GM12878 (cell line): Measurements from ENCODE around the gene PRSS33. TPM values are rescaled to one million over a fixed set of nuclear protein-coding genes. Genes with fewer than 3 reads are reported as not detected.
A peak's percentile ranks its signal among the peaks of the same experiment; 100 is the strongest.

Source experiments
- ATAC-seq: fragments of 200-7000 bp; cut with Tn5 transposase; 3 replicates; pipeline ENCODE4 v1.9.1; 2020; ENCODE audit warnings: mild to moderate bottlenecking, moderate library complexity
- BruUV-seq: library from RNA; stranded (reverse); fragments of 400-500 nt; replicated peaks from 2 replicates; lab custom pipeline; 2021; lab: Mats Ljungman, UMichigan
- CTCF ChIA-PET: fragments of 300-600 bp; sonication (Branson Sonifier 250); formaldehyde crosslinking; extraction: SDS; loops from one replicate; lab custom pipeline; 2021; ENCODE audit warnings: inconsistent platforms; lab: Yijun Ruan, JAX
- POLR2A ChIA-PET: fragments of 350-600 bp; formaldehyde crosslinking; extraction: SDS; loops from one replicate; lab custom pipeline; 2021; ENCODE audit warnings: inconsistent platforms; lab: Charles Lee
- RAD21 ChIA-PET: fragments of 300-600 bp; sonication (Branson Sonifier 250); formaldehyde crosslinking; loops from one replicate; lab custom pipeline; 2023; ENCODE audit warnings: antibody characterized with exemption; ENCODE audit not compliant: unreplicated experiment; lab: Charles Lee
- SMC1A ChIA-PET: fragments of 300-600 bp; sonication (Branson Sonifier 250); formaldehyde crosslinking; loops from one replicate; lab custom pipeline; 2023; ENCODE audit not compliant: unreplicated experiment, uncharacterized antibody; lab: Charles Lee
- DNase-seq: peaks from one replicate; pipeline ENCODE4 v3.0.0-alpha.2; 2011; ENCODE audit warnings: low read depth, low spot score
- FAIRE-seq: peaks from 3 replicates; lab custom pipeline; 2011; peaks lifted over from hg19 to GRCh38; lab: Jason Lieb, UNC
- H2AFZ ChIP-seq: 2 replicates; pipeline ENCODE4 v1.6.0; 2011; ENCODE audit warnings: low read depth, low read length, control low read depth; ENCODE audit not compliant: control insufficient read depth
- H3K27ac ChIP-seq: 2 replicates; pipeline ENCODE4 v1.5.1; 2011; ENCODE audit warnings: control low read depth; ENCODE audit not compliant: control insufficient read depth, insufficient read depth
- H3K27me3 ChIP-seq, 2 experiments: replicated peaks in 1 of 2; 2 replicates each; pipeline versions ENCODE4 v1.6.0 to v1.6.1; 2011; ENCODE audit warnings: low read length in 1 of 2; ENCODE audit not compliant: control insufficient read depth in 2 of 2, insufficient read depth in 2 of 2
- H3K36me3 ChIP-seq, 2 experiments: 2 replicates each; pipeline ENCODE4 v1.5.1; 2011; ENCODE audit warnings: low read length in 1 of 2; ENCODE audit not compliant: control insufficient read depth in 2 of 2, insufficient read depth in 2 of 2
- H3K4me1 ChIP-seq: 2 replicates; pipeline ENCODE4 v1.6.1; 2011; ENCODE audit warnings: mild to moderate bottlenecking, low read length, moderate library complexity, mixed read lengths; ENCODE audit not compliant: control insufficient read depth, insufficient read depth
- H3K4me2 ChIP-seq: 2 replicates; pipeline ENCODE4 v1.6.0; 2011; ENCODE audit warnings: control low read depth; ENCODE audit not compliant: control insufficient read depth, insufficient read depth
- H3K4me3 ChIP-seq: fragments of 200-600 bp; sonication (generic); 2 replicates; pipeline ENCODE4 v1.5.1; 2016
- H3K79me2 ChIP-seq: 2 replicates; pipeline ENCODE4 v1.6.0; 2011; ENCODE audit warnings: low read length; ENCODE audit not compliant: control insufficient read depth, insufficient read depth
- H3K9ac ChIP-seq: 2 replicates; pipeline ENCODE4 v1.8.0; 2011; ENCODE audit warnings: low read length, control low read depth, mixed read lengths; ENCODE audit not compliant: control insufficient read depth, insufficient read depth
- H3K9me3 ChIP-seq: replicated peaks from 3 replicates; pipeline ENCODE4 v1.5.1; 2011; ENCODE audit warnings: mild to moderate bottlenecking, low read length; ENCODE audit not compliant: control insufficient read depth, insufficient read depth
- H4K20me1 ChIP-seq: 2 replicates; pipeline ENCODE4 v1.6.0; 2011; ENCODE audit not compliant: control insufficient read depth, insufficient read depth
- CBX5 ChIP-seq: sonication (generic); IDR thresholded peaks from 2 replicates; pipeline ENCODE4 v1.6.1; 2016; ENCODE audit warnings: low read depth, moderate library complexity, mild to moderate bottlenecking, inconsistent platforms
- CHD1 ChIP-seq: IDR thresholded peaks from 2 replicates; pipeline ENCODE4 v1.6.1; 2012; ENCODE audit warnings: low read depth, low read length, improper control_type of control experiment
- CHD4 ChIP-seq: fragments of 200-600 bp; sonication (generic); IDR thresholded peaks from 2 replicates; pipeline ENCODE4 v1.6.1; 2016; ENCODE audit warnings: mild to moderate bottlenecking
- CREB1 ChIP-seq: IDR thresholded peaks from 2 replicates; pipeline ENCODE4 v1.6.1; 2012; ENCODE audit warnings: low read depth, mild to moderate bottlenecking, inconsistent platforms
- EED ChIP-seq: sonication (generic); IDR thresholded peaks from 2 replicates; pipeline ENCODE4 v1.6.1; 2016; ENCODE audit warnings: antibody characterized with exemption, low read depth
- GABPA ChIP-seq: IDR thresholded peaks from 2 replicates; pipeline ENCODE4 v1.6.1; 2014; ENCODE audit warnings: antibody characterized with exemption, low read depth, mild to moderate bottlenecking, inconsistent platforms
- IKZF1 ChIP-seq: fragments of 450-650 bp; conservative IDR thresholded peaks from 2 replicates; pipeline ENCODE4 v1.6.1; 2017; ENCODE audit warnings: antibody characterized with exemption, mild to moderate bottlenecking
- KAT2A ChIP-seq: conservative IDR thresholded peaks from 2 replicates; pipeline ENCODE4 v1.6.1; 2011; ENCODE audit warnings: low read depth, low read length; ENCODE audit not compliant: control insufficient read depth
- MYB ChIP-seq: fragments of 150-350 bp; IDR thresholded peaks from 2 replicates; pipeline ENCODE4 v1.6.1; 2014; ENCODE audit warnings: mild to moderate bottlenecking, low read depth, low read length, borderline replicate concordance
- NFIC ChIP-seq: IDR thresholded peaks from 2 replicates; pipeline ENCODE4 v1.6.1; 2012; ENCODE audit warnings: low read depth, mild to moderate bottlenecking, inconsistent platforms, low read length, moderate library complexity
- PAX8 ChIP-seq: fragments of 450-650 bp; IDR thresholded peaks from 2 replicates; pipeline ENCODE4 v1.6.1; 2017; ENCODE audit warnings: mild to moderate bottlenecking, moderate library complexity
- RB1 ChIP-seq: fragments of 450-650 bp; formaldehyde crosslinking; IDR thresholded peaks from 2 replicates; pipeline ENCODE4 v1.6.1; 2017; ENCODE audit warnings: mild to moderate bottlenecking, borderline replicate concordance
- RBBP5 ChIP-seq: fragments of 200-600 bp; sonication (generic); conservative IDR thresholded peaks from 2 replicates; pipeline ENCODE4 v1.6.1; 2016
- RCOR1 ChIP-seq: conservative IDR thresholded peaks from 2 replicates; pipeline ENCODE4 v1.6.1; 2012; ENCODE audit warnings: low read depth, low read length, improper control_type of control experiment
- SIN3A ChIP-seq: IDR thresholded peaks from 2 replicates; pipeline ENCODE4 v1.6.1; 2012; ENCODE audit warnings: low read depth, low read length, improper control_type of control experiment
- SIX5 ChIP-seq: IDR thresholded peaks from 2 replicates; pipeline ENCODE4 v1.6.1; 2011; ENCODE audit warnings: mild to moderate bottlenecking, low read depth, low read length, moderate library complexity; ENCODE audit not compliant: severe bottlenecking
- SMAD5 ChIP-seq: IDR thresholded peaks from 2 replicates; pipeline ENCODE4 v1.6.1; 2016; ENCODE audit warnings: antibody characterized with exemption, low read depth
- SMARCA5 ChIP-seq: fragments of 450-650 bp; IDR thresholded peaks from 2 replicates; pipeline ENCODE4 v1.6.1; 2017; ENCODE audit warnings: mild to moderate bottlenecking
- SMC3 ChIP-seq: IDR thresholded peaks from 2 replicates; pipeline ENCODE4 v1.6.1; 2011; ENCODE audit warnings: low read length, improper control_type of control experiment, borderline replicate concordance
- SRF ChIP-seq, 2 experiments: IDR thresholded peaks; 2 replicates each; pipeline ENCODE4 v1.6.1; 2011; ENCODE audit warnings: low read depth in 2 of 2, low read length in 2 of 2, mild to moderate bottlenecking in 1 of 2, moderate library complexity in 1 of 2
- STAT1 ChIP-seq: fragments of 450-650 bp; conservative IDR thresholded peaks from 2 replicates; pipeline ENCODE4 v1.6.1; 2014; ENCODE audit warnings: antibody characterized with exemption, mild to moderate bottlenecking
- TBL1XR1 ChIP-seq: IDR thresholded peaks from 2 replicates; pipeline ENCODE4 v1.6.1; 2012; ENCODE audit warnings: low read depth, low read length, improper control_type of control experiment
- TCF3 ChIP-seq: IDR thresholded peaks from 2 replicates; pipeline ENCODE4 v1.6.1; 2012; ENCODE audit warnings: low read depth, mild to moderate bottlenecking, low read length, borderline replicate concordance; ENCODE audit not compliant: insufficient read depth
- WGBS: methylation state at CpG from one replicate; pipeline ENCODE4 v1.1.6; 2016; ENCODE audit warnings: low lambda C conversion rate; ENCODE audit not compliant: insufficient replicate concordance, insufficient coverage; ENCODE audit errors: missing lambda C conversion rate; 5-methylcytosine and 5-hydroxymethylcytosine counted together
- in situ Hi-C: fragments of 300-500 bp; cut with MboI; formaldehyde crosslinking; loops from 9 replicates; pipeline ENCODE4 v1.14.3; 2018; ENCODE audit warnings: mixed read lengths
- intact Hi-C: fragments of 100-400 bp; cut with micrococcal nuclease; formaldehyde crosslinking; loops from one replicate; pipeline ENCODE4 v1.14.2; 2022; ENCODE audit not compliant: unreplicated experiment
- polyA plus RNA-seq, 11 experiments: library from polyadenylated mRNA; depleted of rRNA in 4 of 11; unstranded in 6 of 11; stranded (reverse) in 5 of 11; fragments of >200 nt; fragmentation: Nextera tagmentation in 4 of 11; fragmentation: Illumina TruSeq in 1 of 11; extraction: Ambion mirVana in 4 of 11; extraction: Trizol in 1 of 11; gene quantifications; 1 replicate in 1 of 11; 2 replicates in 10 of 11; pipeline versions ENCODE4 v1.2.1 to v1.2.3, GENCODE V29; 2011 to 2016; ENCODE audit warnings: inconsistent platforms in 2 of 11, missing spikeins in 2 of 11, low read depth in 1 of 11
- total RNA-seq, 4 experiments: library from RNA; depleted of rRNA in 3 of 4; stranded (reverse); fragments of >200 nt in 3 of 4; fragmentation: Illumina TruSeq in 1 of 4; extraction: Trizol in 1 of 4; gene quantifications; 2 replicates each; pipeline versions ENCODE4 v1.2.1 to v1.2.3, GENCODE V29; 2013 to 2021
- TF ChIP-seq, protein P1 (sequence below): IDR thresholded peaks from 2 replicates; pipeline ENCODE4 v1.6.1; 2012; ENCODE audit warnings: low read depth, low read length, improper control_type of control experiment
- TF ChIP-seq, protein P2 (sequence below): IDR thresholded peaks from 2 replicates; pipeline ENCODE4 v1.6.1; 2011; ENCODE audit warnings: low read depth, low read length, improper control_type of control experiment, borderline replicate concordance

PRSS33 gene
- total and polyA plus RNA-seq, 10 of the 15 experiments (the other 5 are each of a cell fraction or from before 2014, with no cell fraction given): not detected

DNA sequence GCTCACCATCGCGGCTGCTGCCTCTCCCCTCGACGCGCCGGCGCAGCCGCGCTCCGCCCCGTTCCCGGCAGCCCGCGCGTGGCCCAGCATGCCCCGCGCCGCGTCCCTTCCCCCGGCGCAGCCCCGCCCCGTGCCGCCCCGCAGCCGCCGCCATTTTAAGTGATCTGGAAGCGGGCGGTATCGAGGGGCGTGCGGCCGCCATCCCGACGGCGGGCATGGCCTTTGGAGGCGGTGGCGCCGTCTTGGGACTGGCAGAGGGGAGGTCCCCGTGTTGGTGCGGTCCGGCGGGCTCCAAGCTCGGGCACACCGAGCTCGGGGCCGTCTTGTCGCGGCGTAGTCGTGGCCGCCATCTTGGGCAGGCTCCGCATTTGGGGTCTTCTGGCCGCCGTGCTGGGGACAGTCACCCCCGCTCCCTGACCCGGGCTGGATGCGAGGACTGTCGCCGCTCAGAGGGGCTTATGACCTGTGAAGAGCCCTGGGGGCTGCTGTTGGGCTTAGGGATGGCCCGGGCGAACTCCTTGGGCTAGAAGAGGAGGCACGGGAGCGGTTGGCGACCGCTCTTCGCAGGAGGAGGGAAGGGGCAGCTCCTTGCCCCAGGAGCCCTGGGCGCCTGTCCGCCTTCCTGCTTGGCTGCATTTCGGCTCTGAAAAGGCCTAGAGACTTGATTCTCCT is 10.0 kb downstream of the PRSS33 start, which contains the start of gene ELOB:
Gene ELOB, minus strand, starts transcription at position 50 of the 672 bp plus-strand sequence. Its CDS starts 41 bp downstream, at position 9.
- Histone ChIP-seq H3K27me3 (no peaks in the 10 kb centered on the region), H4K20me1 (no peaks in the 10 kb centered on the region), H3K9me3 (no peaks in the 10 kb centered on the region), H3K27ac (peak within 1 kb of the TSS; percentile 99), H3K4me2 (peak within 1 kb of the TSS; percentile 96), H2AFZ (peak within 1 kb of the TSS; percentile 81), H3K4me1 (0 out of 2 replicates have a peak, but pooled peaks cover 4% of the 10 kb centered on the region), H3K9ac (peak within 1 kb of the TSS; percentile 99), H3K79me2 (peaks cover 30% of the 10 kb centered on the region), H3K36me3 (peaks cover 1 to 4% of the 10 kb centered on the region in 2 experiments; a peak in 2 of 4 replicates), H3K4me3 (peak within 1 kb of the TSS; percentile 89)
- intact Hi-C loops (loop anchor here (2.0 kb wide), 1 partner anchor 25 kb away; the partner anchor contains the start of gene SRRM2), in situ Hi-C loops (no loop called here)
- POLR2A ChIA-PET: interaction anchor here (1.2 to 3.9 kb wide), 3 partner anchors 23 to 26 kb away, joined by 4 to 27 read pairs (median 8); partner anchors contain the start of gene SRRM2
- BruUV-seq: TSS peak; percentile 87
- FAIRE-seq (no peak), DNase-seq (no peak), ATAC-seq (peak; percentile 94)
- CTCF ChIA-PET: no interaction called here
- under 1% methylated on average over 40 of the region's 70 CpGs for WGBS
- RAD21 ChIA-PET: interaction anchor here (1.6 kb wide), 1 partner anchor 24 kb away, joined by 4 read pairs; no protein-coding TSS in a partner anchor
- SMC1A ChIA-PET: interaction anchor here (1.8 kb wide), 1 partner anchor 25 kb away, joined by 7 read pairs; the partner anchor contains the start of gene SRRM2
- TF ChIP-seq STAT1 (0 out of 2 replicates have a peak, but pooled peaks have one; percentile 54), SIN3A (no peak), NFIC (no peak), SMARCA5 (peak; percentile 65), CREB1 (peak; percentile 45; the same call in 1 of the 2 replicates), CBX5 (no peak), TCF3 (0 out of 2 replicates have a peak, but pooled peaks have one; percentile 18), RCOR1 (no peak), MYB (no peak), IKZF1 (peak; percentile 80), RBBP5 (no peak), SMAD5 (peak; percentile 58), CHD4 (no peak), GABPA (no peak), SRF (IDR thresholded peaks at IDR 0.05; ENCODE audit: low read depth in 2 of 2, low read length in 2 of 2) (0 out of 4 replicates have a peak, but pooled peaks of 1 of the 2 experiments have one; percentile 27), RB1 (no peak; the same call in 1 of the 2 replicates), PAX8 (no peak), EED (no peak), KAT2A (no peak), SMC3 (no peak), TBL1XR1 (no peak), CHD1 (0 out of 2 replicates have a peak, but pooled peaks have one; percentile 71), SIX5 (peak; percentile 53)
- TF ChIP-seq, protein P1, sequence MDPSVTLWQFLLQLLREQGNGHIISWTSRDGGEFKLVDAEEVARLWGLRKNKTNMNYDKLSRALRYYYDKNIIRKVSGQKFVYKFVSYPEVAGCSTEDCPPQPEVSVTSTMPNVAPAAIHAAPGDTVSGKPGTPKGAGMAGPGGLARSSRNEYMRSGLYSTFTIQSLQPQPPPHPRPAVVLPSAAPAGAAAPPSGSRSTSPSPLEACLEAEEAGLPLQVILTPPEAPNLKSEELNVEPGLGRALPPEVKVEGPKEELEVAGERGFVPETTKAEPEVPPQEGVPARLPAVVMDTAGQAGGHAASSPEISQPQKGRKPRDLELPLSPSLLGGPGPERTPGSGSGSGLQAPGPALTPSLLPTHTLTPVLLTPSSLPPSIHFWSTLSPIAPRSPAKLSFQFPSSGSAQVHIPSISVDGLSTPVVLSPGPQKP: no peak
- TF ChIP-seq, protein P2, sequence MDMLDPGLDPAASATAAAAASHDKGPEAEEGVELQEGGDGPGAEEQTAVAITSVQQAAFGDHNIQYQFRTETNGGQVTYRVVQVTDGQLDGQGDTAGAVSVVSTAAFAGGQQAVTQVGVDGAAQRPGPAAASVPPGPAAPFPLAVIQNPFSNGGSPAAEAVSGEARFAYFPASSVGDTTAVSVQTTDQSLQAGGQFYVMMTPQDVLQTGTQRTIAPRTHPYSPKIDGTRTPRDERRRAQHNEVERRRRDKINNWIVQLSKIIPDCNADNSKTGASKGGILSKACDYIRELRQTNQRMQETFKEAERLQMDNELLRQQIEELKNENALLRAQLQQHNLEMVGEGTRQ: no peak
